Stimulated activated CD8-positive, alpha-beta memory T cell treated with anti-CD3 and anti-CD28 coated beads, Interleukin-15, amount 100 ng/mL, for 24 hours (primary cell): ENCODE results near the gene NXPH2.
"Not testable (repeated sequence)": the region's sequence is repeated elsewhere in the genome, so short reads cannot be mapped to it uniquely, and the experiment has no call there.

Source experiments
- DNase-seq: peaks from one replicate; pipeline ENCODE4 v3.0.0-alpha.2; 2020; ENCODE audit warnings: low read depth

NXPH2 gene

GRCh38 chr2:138757384-138757783 lies 22.8 kb downstream of the NXPH2 start:
- DNase-seq, result no peak

- DNase-seq, result no peak
Observed at GRCh38 chr2:138752197-138752956, 27.8 kb downstream of the NXPH2 start.

GRCh38 chr2:138744713-138745112 lies 35.5 kb downstream of the NXPH2 start:
- no peak for DNase-seq

- no peak for DNase-seq
Observed at GRCh38 chr2:138742441-138743057, 37.6 kb downstream of the NXPH2 start.

GRCh38 chr2:138741851-138742250 lies 38.3 kb downstream of the NXPH2 start:
- no peak for DNase-seq

GRCh38 chr2:138737009-138737554 lies 43.1 kb downstream of the NXPH2 start:
- DNase-seq, result not testable (repeated sequence)

GRCh38 chr2:138732651-138733050 lies 47.5 kb downstream of the NXPH2 start:
- DNase-seq, result no peak

- no peak for DNase-seq
Observed at GRCh38 chr2:138730497-138731030, 49.6 kb downstream of the NXPH2 start.

GRCh38 chr2:138727956-138728355 lies 52.2 kb downstream of the NXPH2 start:
- DNase-seq, result no peak

GRCh38 chr2:138726681-138727080 lies 53.5 kb downstream of the NXPH2 start:
- DNase-seq, result no peak

GRCh38 chr2:138724729-138725459 lies 55.3 kb downstream of the NXPH2 start:
- DNase-seq, result no peak

GRCh38 chr2:138724327-138724726 lies 55.9 kb downstream of the NXPH2 start:
- no peak for DNase-seq

- DNase-seq, result no peak
Observed at GRCh38 chr2:138723196-138723987, 56.8 kb downstream of the NXPH2 start.

- DNase-seq, result no peak
Observed at GRCh38 chr2:138722316-138722715, 57.9 kb downstream of the NXPH2 start.

- no peak for DNase-seq
Observed at GRCh38 chr2:138720035-138720838, 60.0 kb downstream of the NXPH2 start.

- DNase-seq, result no peak
Observed at GRCh38 chr2:138718405-138718804, 61.8 kb downstream of the NXPH2 start.

- DNase-seq, result no peak
Observed at GRCh38 chr2:138716183-138716582, 64.0 kb downstream of the NXPH2 start.

GRCh38 chr2:138713504-138713903 lies 66.7 kb downstream of the NXPH2 start:
- DNase-seq, result no peak

GRCh38 chr2:138713069-138713496 lies 67.1 kb downstream of the NXPH2 start:
- no peak for DNase-seq

- no peak for DNase-seq
Observed at GRCh38 chr2:138712212-138712979, 67.8 kb downstream of the NXPH2 start.
